Pons (tissue), 1 donor: ENCODE results near the gene ACVR1C.

Experiments used
- DNase-seq: peaks from one replicate; pipeline ENCODE4 v3.0.0-alpha.2; 2016; ENCODE audit warnings: low spot score

Gene ACVR1C

GRCh38 chr2:157628477-157629415 is at the start of gene ACVR1C:
TSS of gene ACVR1C (minus strand) at chr2:157628864. CDS start at chr2:157628644, 220 bp downstream.
- DNase-seq: peak; percentile 86

DNA sequence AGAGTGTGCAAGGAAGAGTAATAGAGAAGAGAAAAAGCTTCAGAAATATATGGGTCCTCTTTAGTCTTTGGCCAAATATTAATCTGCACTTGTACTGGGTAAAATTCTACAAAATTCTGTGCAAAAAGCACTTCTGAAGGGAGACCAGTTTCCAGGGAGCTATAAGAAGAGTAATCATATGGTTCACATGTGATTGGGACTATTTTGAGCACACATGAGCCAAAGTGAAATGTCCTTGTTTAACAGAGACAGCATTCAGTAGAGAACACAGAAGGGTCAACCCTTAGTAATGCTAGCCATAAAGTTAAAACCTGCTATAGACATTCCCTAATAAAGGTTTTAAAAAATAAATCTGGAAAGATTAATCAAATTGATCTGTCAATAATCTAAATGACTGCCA is 49.3 kb upstream of the ACVR1C start:
- no peak for DNase-seq

- DNase-seq: no peak
Observed at GRCh38 chr2:157672129-157672528, 43.5 kb upstream of the ACVR1C start.

- no peak for DNase-seq
Observed at GRCh38 chr2:157662401-157662800, 33.7 kb upstream of the ACVR1C start.

DNA sequence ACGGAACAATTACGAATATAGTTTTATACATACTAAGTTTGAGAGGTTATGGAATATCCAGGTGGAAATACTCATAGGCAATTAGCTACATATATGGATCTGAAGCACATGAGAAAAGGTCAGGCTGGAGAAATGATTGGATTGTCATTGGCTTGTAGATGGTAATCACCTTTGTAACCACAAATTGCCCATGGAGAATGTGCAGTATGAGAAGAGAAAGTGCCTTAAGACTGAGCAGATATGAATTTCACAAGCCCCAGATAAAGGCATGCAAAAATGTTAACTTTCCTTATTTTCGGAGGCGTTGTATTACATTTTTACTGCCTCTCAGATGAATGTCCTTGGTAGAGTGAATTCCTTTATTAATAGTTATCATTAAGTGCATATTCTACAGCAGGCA is 33.1 kb upstream of the ACVR1C start:
- DNase-seq: no peak

DNA sequence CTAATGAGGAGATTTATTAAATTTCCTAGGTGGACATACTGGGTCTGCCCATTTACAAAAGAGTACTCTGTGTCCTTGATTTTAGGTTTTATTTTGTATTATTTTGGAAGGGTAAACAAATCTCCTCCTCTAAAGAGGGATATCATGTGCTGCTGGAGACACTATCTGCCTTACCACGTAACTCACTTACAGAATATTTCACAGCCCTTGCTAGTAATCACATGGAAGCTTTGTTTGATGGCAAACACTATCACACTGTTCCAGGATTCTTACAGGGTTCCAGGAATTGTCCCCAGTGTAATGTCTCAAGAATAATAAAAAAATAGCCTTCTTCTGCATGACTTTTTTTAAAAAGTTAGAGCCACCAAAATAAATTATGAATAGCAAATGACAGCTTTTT is 29.2 kb upstream of the ACVR1C start:
- peak; percentile 6 for DNase-seq

DNA sequence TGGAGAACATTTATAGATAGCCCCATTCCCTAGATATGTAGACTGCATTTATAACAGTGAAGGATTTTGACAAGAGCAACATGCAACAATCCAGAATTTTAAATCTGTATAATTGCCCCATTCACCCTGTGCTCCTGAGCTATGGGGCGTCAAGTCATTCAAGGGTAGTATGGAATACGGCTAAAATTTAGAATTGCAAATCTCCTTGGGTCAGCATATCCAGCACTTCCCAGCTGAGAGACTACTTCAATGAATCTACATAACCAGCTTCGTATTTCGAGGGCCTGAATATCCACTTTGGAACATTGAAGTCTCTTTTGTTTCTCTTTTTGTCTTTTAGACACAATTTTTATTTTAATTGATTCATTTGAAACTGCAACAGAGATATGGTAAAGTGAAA is 28.4 kb upstream of the ACVR1C start:
- DNase-seq: no peak

GRCh38 chr2:157644776-157645175 is 16.1 kb upstream of the ACVR1C start:
- DNase-seq: peak; percentile 68

DNA sequence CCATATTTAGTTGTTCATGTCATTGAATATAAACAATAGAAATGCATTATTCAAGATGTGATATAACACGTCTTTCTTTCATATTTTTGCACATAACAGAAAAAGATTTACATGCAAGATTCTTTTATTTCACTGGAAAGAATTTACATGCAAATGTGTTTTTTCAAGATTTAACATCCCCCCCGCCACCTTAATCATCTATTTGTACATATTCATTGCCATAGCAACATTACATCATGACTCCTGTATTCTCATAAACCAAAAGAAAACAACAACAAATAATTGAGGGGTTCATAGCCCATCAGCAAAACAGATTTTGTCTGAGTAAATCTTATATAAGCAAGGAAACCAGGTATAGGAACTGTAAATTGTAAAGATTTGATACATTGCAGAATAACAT is 3.2 kb upstream of the ACVR1C start:
- DNase-seq: no peak

DNA sequence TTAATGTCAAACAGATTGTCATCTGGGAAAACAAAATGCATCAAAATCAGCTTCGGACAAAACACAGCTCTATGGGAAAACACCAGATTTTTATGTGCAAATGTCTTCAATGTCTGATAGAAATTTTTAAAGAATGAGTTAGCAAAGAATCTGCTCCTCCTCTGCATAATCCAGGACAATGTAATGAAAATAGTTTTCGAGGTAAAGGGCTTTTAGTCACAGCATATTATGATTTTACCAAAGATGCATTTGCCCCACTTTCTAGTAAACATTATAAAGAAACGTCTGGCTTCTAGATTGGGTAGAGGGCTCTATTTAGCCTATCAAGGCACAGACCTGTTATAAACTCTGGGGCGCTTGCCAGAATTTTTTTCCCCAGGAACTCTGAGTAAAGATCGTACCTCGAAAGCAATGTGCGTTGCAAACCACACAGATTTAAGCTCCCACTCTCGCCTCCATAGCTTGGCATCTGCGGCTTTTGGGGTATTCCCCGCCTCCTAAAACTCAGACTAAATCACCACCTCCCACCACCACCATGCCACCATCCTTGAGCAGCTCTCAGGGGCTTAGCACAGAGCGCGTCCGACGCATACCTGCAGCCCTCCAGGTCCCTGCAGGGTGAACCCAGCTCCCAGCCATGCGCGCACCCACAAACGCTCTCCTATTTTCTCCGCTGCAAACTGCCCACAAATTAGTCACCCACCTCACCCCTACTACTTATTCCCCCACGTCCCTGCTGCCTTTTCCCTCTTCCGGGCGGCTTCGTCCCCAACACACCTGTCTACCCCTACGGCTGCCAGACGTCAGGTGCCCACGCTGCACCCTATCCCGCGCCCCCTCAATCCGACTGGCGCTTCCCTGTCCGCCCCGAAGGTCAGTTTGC is 829 bp downstream of the ACVR1C start:
- DNase-seq: peak; percentile 36

DNA sequence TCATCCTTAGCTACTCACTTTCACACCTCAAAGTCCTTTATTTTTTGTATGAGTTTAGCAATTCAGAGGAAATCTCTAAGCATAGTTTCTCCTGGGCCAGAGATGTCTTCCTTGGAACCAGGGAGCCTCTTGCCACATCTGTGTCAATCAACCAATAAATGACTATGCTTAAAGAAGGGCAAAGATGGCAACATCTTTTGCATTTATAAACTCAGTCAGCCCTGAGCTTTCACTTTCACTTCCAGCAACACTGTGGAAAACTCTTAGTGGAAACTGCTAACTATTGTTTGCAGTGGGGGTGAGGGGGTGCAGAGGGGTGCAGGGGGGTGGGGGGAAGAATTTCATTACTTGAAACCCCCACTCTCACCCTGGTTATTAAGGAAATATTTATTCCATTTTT is 3.4 kb downstream of the ACVR1C start:
- DNase-seq: peak; percentile 28

DNA sequence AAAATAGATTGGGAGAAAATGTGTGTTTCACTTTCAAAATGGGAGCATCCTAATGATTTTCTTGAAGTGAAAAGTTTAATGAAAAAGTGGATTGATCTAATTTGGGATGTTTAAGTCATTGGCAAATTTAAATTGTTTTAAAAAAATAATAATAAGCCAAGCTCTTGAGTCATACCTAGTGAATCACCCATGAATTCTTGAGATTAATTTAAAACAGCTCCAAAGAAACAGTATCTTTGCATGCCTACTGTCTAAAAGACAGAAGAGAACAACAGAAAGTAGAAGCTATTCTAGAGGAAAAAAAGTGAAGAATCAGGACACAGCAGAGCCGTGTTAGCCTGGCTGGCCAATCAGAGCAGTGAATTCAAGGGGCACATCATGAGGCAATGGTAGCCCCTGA is 7.7 kb downstream of the ACVR1C start:
- no peak for DNase-seq

DNA sequence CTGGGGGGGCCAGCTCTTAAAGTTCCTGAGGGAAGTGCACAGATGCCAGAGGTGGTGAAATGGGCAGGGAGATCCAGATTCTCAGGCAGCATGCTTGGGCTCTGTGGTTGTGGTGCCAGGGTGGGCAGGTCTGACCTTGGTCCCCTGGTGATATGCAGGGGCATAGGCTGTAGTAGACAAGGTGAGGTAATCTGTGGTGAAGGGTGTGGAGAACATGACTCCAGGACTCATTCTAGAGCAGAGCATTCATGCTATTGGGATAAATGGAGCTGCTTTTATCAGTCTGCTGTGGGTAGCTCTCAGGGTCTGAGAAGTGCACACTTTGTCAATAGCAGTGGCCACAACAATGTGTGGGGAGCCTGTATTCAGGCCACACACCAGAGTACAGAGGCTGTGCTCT is 16.9 kb downstream of the ACVR1C start:
- no peak for DNase-seq

DNA sequence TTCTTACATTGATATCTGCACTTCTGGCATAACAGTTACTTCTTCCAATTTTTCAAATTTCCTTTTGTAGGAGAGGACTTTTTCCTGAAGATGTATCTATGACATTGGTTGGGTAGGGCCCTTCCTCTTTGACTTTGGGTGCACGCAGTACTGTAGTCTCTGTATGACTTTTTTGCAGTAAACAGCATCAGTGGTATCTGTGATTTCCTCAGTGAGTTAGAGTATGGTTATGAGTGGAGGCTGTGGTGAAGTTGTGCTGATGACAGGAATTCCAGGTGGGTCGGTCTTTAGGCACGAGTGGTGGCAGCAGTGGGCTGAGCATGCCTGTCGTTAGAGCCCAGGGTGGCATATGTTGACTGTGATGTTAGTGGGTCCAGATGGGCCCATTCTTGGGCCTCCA is 17.6 kb downstream of the ACVR1C start:
- DNase-seq: no peak

DNA sequence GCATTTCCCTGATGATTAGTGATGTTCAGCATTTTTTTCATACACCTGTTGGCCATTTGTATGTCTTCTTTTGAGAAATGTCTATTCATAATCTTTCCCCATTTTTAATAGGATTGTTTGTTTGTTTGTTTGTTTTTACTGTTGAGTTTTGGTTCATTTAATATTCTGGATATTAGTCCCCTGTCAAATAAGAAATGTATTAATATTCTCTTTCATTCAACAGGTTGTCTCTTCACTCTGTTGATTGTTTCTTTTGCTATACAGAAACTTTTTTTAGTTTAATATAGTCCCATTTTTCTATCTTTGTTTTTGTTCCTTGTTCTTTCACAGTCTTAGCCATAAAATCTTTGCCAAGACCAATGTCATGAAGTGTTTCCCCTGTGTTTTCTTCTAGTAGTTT is 22.1 kb downstream of the ACVR1C start:
- DNase-seq: no peak

DNA sequence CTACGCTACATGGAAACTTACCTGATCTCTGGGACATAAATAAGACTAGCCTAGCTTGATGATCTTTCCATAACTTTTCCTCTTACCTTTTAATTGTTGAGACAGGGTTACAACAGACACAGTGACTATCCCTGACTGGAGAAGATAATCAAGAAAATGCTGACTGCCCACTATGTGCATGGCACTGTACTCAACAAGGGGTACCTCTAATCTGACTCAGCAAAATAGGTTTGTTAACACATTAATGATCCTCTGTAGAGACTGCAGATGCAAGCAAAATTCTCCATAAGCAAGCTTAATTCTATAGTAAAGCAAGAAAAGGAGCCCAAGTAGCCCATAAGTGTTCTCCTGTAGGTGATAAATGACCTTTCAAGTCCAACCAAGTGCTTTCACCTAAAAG is 25.5 kb downstream of the ACVR1C start:
- no peak for DNase-seq

DNA sequence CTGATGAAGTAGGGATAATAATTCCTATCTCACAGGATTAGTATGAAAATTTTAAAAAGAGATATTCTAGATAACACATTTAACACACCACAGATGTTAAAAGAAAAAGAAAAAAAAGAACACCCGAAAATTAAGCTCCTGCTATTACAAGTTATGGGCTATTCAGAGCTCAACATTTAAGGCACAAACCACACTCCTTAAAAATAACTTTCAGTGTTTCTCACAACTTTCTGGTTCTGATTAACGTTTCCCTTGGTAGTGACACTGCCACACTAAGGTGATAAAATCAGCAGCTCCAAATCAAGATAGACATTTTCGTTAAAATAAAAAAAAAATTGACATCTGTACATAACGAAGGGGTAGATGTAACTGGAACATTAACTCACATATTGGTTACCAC is 26.9 kb downstream of the ACVR1C start:
- DNase-seq: no peak

DNA sequence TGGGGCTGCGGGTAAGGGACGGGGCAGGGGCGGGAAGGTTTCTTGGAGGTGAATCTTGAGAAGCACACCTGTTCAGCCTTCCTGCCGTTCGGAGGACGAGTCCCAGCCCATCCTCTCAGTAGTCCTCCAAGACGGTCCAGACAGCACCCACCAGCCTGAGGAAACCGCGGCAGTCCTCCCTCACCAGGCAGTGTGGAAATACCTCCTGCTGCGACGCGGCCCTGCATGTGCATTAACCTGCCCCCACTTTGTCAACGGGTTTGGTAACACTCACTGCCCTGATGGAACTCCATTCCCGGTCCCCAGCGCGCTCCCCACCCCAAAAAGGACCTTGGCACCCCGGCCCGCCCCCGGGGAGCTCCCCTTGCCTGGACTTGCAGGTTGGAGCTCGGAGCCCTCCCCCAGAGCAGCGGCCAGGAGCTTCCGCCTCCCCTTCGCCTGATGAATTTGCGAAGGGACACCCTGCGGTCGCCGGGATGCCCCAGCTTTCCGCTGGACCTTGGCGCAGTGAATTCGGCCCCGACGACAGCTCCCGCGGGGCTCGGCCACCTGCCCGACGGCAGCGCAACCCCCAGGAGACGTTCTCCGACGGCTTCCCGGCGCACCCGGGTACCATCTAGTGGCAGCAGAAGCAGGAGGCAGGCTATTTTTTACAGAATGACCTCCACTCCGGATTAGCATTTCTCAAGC is 31.5 kb downstream of the ACVR1C start:
- DNase-seq: peak; percentile 40

GRCh38 chr2:157593411-157593810 is 35.3 kb downstream of the ACVR1C start:
- peak; percentile 82 for DNase-seq

DNA sequence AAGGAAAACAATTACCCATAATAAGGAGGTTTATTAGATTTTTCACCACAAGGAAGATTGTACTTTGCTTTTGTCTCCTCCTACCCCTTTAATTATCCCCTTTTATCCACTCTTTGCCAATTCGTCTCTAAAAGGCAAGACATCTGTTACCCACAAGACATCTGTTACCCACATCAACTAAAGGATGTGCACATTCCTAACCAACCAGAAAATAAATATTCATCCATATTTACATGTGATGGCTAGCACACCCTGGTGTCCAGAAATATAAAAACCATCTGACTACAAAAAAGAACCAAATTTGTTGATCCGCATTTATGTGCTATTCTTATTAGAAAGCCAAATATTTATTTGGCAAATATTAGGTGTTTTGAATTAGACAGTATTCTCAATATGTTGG is 35.7 kb downstream of the ACVR1C start:
- DNase-seq: peak; percentile 66

GRCh38 chr2:157592374-157592773 is 36.3 kb downstream of the ACVR1C start:
- no peak for DNase-seq

- DNase-seq: no peak
Observed at GRCh38 chr2:157587576-157587975, 41.1 kb downstream of the ACVR1C start.
